Heart left ventricle (tissue), 16 donors: ENCODE measurements around the gene NCAPD3. TPM values are rescaled to one million over a fixed set of nuclear protein-coding genes. Genes with fewer than 3 reads are reported as not detected.

Experiments
- ATAC-seq, 4 donors: fragments of 200-7000 bp; cut with Tn5 transposase; one replicate each; pipeline ENCODE4 v1.9.1; 2020 to 2022; ENCODE audit warnings: moderate library complexity in 4 of 4, mild to moderate bottlenecking in 3 of 4, moderate number of reproducible peaks in 1 of 4
- DNase-seq, 5 donors: peaks; one replicate each; pipeline ENCODE4 v3.0.0-alpha.2; 2020
- H3K27ac ChIP-seq, 12 donors: fragments of 200-600 bp; sonication (generic) in 4 of 12; one replicate each; pipeline versions ENCODE4 v1.5.0 to v1.8.0; 2016 to 2022; ENCODE audit warnings: mild to moderate bottlenecking in 2 of 12
- H3K27me3 ChIP-seq, 9 donors: fragments of 200-600 bp; sonication (generic) in 2 of 9; one replicate each; pipeline versions ENCODE4 v1.5.1 to v1.8.0; 2016 to 2022; ENCODE audit warnings: mild to moderate bottlenecking in 3 of 9
- H3K36me3 ChIP-seq, 9 donors: fragments of 200-600 bp; sonication (generic) in 2 of 9; one replicate each; pipeline versions ENCODE4 v1.5.0 to v1.8.0; 2018 to 2022; ENCODE audit warnings: mild to moderate bottlenecking in 2 of 9
- H3K4me1 ChIP-seq, 12 donors: fragments of 200-600 bp; sonication (generic) in 4 of 12; one replicate each; pipeline versions ENCODE4 v1.5.0 to v1.8.0; 2016 to 2022; ENCODE audit warnings: mild to moderate bottlenecking in 3 of 12
- H3K4me3 ChIP-seq, 12 donors: fragments of 200-600 bp; sonication (generic) in 4 of 12; one replicate each; pipeline versions ENCODE4 v1.5.0 to v1.8.0; 2017 to 2022; ENCODE audit warnings: mild to moderate bottlenecking in 9 of 12, moderate library complexity in 4 of 12
- H3K9me3 ChIP-seq, 12 donors: fragments of 200-600 bp; sonication (generic) in 4 of 12; one replicate each; pipeline versions ENCODE4 v1.5.0 to v1.8.0; 2016 to 2022; ENCODE audit warnings: mild to moderate bottlenecking in 1 of 12
- CTCF ChIP-seq, 12 donors: fragments of 200-600 bp; sonication (generic) in 4 of 12; IDR thresholded peaks; one replicate each; pipeline versions ENCODE4 v1.5.0 to v1.8.0; 2018 to 2022; ENCODE audit warnings: antibody characterized with exemption in 12 of 12, mild to moderate bottlenecking in 5 of 12
- POLR2A ChIP-seq, 2 donors: fragments of 450-650 bp; IDR thresholded peaks; one replicate each; pipeline ENCODE4 v1.6.1; 2017; ENCODE audit warnings: antibody characterized with exemption in 2 of 2, mild to moderate bottlenecking in 2 of 2, moderate library complexity in 2 of 2
- WGBS, 4 donors: extraction: QIAGEN DNeasy Blood & Tissue Kit in 2 of 4; methylation state at CpG; one replicate each; pipeline versions ENCODE4 v1.1.5 to v1.1.7; 2013 to 2018; 5-methylcytosine and 5-hydroxymethylcytosine counted together
- intact Hi-C, 10 donors: fragments of 100-400 bp; cut with DNase I; formaldehyde crosslinking; loops; one replicate each; pipeline versions ENCODE4 v1.11.1 to v1.14.2; 2022
- polyA plus RNA-seq, 2 donors: library from polyadenylated mRNA; stranded (reverse); fragments of 200-250 nt; gene quantifications; one replicate each; pipeline ENCODE4 v1.2.3, GENCODE V29; 2013
- total RNA-seq, 9 donors: library from RNA; depleted of rRNA in 2 of 9; stranded (reverse); fragments of >200 nt in 2 of 9; fragmentation: NEBNext Ultra II Directional in 3 of 9; extraction: Animal tissue kit (Norgen Biotek cat#: 25700) in 3 of 9; gene quantifications; one replicate each; pipeline versions ENCODE4 v1.1.0 to v1.2.4, GENCODE V29; 2016 to 2023
- donor health status: ischemic (EF 13 %, LVEDD 7.1; RV severe dilation, severe dysfunction).
- donor health status: healthy with polysubstance abuse.
- donor health status: DM: no; HTN: yes; CAD: no.
- donor health status: DM: no; HTN: no; CAD: no.
- donor health status: ischemic (EF 25% LVEDD 6.9; RV normal size, moderate dysfunction).
- donor health status: ischemic (EF 25% LVEDD 5.7; RV mildly dilated, moderate dysfunction).
- donor health status: healthy.
- donor health status: DM: yes; HTN: yes; CAD: no.
- donor health status: ischemic (EF 35%, LVEDD 5.7; RV mildly dilated, moderate dysfunction).
- donor health status: nonischemic (EF 11% LVEDD 7.7; RV severe dilation, severe dysfunction).
- donor health status: DM: yes; HTN: yes; CAD: no.
- donor health status: PGD.
- donor health status: ischemic (EF 29% LVEDD 5.4; RV normal size, mild dysfunction).
- donor health status: nonischemic (EF 23%, LVEDD 6.1; RV moderate dilation, normal function).

NCAPD3 gene
- total and polyA plus RNA-seq, 11 donors = 4.7 to 18.8 (median 10.8) TPM

GRCh38 chr11:134173296-134173695 lies 50.5 kb downstream of the NCAPD3 start:
- Histone ChIP-seq H3K4me3 (no peak overlapping the region), H3K27me3 (no peaks in the 10 kb centered on the region), H3K36me3 (peaks cover 0 to 85% (median 58%) of the 10 kb centered on the region in 9 donors), H3K4me1 (no peaks in the 10 kb centered on the region), H3K27ac (no peak overlapping the region), H3K9me3 (no peaks in the 10 kb centered on the region)
- intact Hi-C loops = no loop called here
- no peak for DNase-seq
- TF ChIP-seq POLR2A (IDR thresholded peaks at IDR 0.05) (no peak), CTCF (IDR thresholded peaks at IDR 0.05) (no peak)
- ATAC-seq = peak in 1 of 4 donors; percentile 10
- 83 to 98% (median 97%) methylated on average over 1 to 5 of the region's 5 CpGs for WGBS, 4 donors

- Histone ChIP-seq H3K27ac (no peak overlapping the region), H3K4me3 (no peak overlapping the region), H3K36me3 (peaks cover 0 to 78% (median 54%) of the 10 kb centered on the region in 9 donors), H3K9me3 (no peaks in the 10 kb centered on the region), H3K4me1 (no peaks in the 10 kb centered on the region), H3K27me3 (no peaks in the 10 kb centered on the region)
- DNase-seq (no peak), ATAC-seq (no peak)
- TF ChIP-seq POLR2A (IDR thresholded peaks at IDR 0.05) (no peak), CTCF (IDR thresholded peaks at IDR 0.05) (no peak)
- WGBS, 4 donors = 93 to 97% (median 95%) methylated on average over 10 of the region's 10 CpGs
- intact Hi-C loops = no loop called here
These were observed 51.8 kb downstream of the NCAPD3 start for GRCh38 chr11:134171951-134172350.

DNA sequence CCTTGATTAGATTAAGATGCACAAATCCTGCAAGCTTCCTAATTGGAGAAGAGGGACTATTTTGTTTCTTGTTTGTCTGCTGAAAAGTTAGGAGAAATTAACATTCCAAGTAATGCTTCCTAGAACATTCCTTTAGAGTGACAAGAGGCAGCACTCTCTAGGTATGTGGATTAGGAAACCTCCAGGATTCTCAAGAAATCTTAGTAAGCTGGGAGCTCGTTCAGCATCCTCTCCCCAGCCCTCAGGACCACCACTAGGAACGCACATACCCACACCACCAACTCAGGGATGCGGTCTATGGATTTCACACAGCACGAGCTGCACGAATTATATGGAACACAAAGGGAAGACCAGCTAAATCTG lies 52.9 kb downstream of the NCAPD3 start:
- Histone ChIP-seq H3K9me3 (no peaks in the 10 kb centered on the region), H3K36me3 (peaks cover 0 to 68% (median 43%) of the 10 kb centered on the region in 9 donors), H3K4me1 (no peaks in the 10 kb centered on the region), H3K27ac (no peak overlapping the region), H3K27me3 (no peaks in the 10 kb centered on the region), H3K4me3 (no peak overlapping the region)
- 95 to 98% (median 97%) methylated on average over 5 of the region's 5 CpGs for WGBS, 4 donors
- ATAC-seq (no peak), DNase-seq (no peak)
- TF ChIP-seq POLR2A (IDR thresholded peaks at IDR 0.05) = no peak
- intact Hi-C loops = no loop called here

DNA sequence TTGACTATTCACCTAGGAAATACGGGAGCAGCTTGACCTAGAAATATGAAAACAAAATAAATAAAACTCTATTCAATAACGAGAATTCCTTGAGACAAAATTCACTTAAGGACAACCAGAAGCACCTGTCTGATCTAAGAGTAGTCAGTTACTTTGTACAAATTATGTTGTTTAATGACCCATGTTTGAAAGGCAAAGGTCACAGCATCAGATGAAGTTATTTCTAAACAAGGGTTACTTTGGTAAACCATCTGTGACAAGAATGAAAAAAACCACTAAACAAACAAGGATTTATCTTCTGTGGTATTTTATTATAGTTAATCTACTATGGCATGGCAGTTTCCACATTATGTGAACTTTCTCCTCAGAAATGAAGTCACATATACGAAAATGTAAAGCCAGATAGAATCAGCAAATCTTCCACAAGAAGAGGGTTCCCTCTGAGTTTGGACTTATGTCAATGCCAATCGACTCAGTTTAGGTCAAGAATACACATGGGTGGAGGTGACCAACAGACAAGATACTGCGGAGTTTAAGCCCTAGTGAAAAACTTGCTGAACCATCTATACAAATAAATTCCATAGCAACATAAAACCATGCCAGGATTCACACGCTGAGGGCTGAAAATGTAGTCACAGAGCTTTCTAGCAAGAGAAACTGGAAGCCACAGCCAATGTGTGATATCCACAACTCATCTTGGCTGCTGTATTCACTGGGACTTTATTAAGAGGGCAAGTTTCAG lies 53.4 kb downstream of the NCAPD3 start:
- WGBS, 4 donors = 93 to 96% (median 95%) methylated on average over 6 of the region's 6 CpGs
- ATAC-seq (no peak), DNase-seq (no peak)
- no peaks in the 10 kb centered on the region for H3K27me3 ChIP-seq
- H3K4me1 ChIP-seq = no peaks in the 10 kb centered on the region
- intact Hi-C loops = no loop called here
- no peaks in the 10 kb centered on the region for H3K9me3 ChIP-seq
- no peak for TF ChIP-seq POLR2A (IDR thresholded peaks at IDR 0.05)
- no peak for TF ChIP-seq CTCF (IDR thresholded peaks at IDR 0.05)
- H3K36me3 ChIP-seq = peaks cover 0 to 63% (median 40%) of the 10 kb centered on the region in 9 donors
- no peak overlapping the region for H3K4me3 ChIP-seq
- no peak overlapping the region for H3K27ac ChIP-seq
